HG03039 (cell line): ENCODE measurements around the gene DYTN.
"Not testable (repeated sequence)": the region's sequence is repeated elsewhere in the genome, so short reads cannot be mapped to it uniquely, and the experiment has no call there.

Source experiments
- ATAC-seq: cut with Tn5 transposase; IDR thresholded peaks from one replicate; pipeline ENCODE4 v1.9.1; 2021; ENCODE audit warnings: mild to moderate bottlenecking, moderate library complexity; ENCODE audit not compliant: unreplicated experiment

DYTN gene

GRCh38 chr2:206718296-206718695 is at the start of gene DYTN:
Gene DYTN (minus strand): TSS chr2:206718396. CDS start chr2:206718279, 117 bp downstream.
- no peak for ATAC-seq

GRCh38 chr2:206766057-206766930 is 48.1 kb upstream of the DYTN start:
- ATAC-seq = no peak

GRCh38 chr2:206765242-206766056 is 47.3 kb upstream of the DYTN start, which contains the start of the genes FASTKD2 and MDH1B:
Gene FASTKD2 (plus strand): TSS chr2:206765606. CDS start chr2:206766694, 1,088 bp downstream.
Gene MDH1B (minus strand): TSS chr2:206765328. CDS start chr2:206765271, 57 bp downstream.
- peak; percentile 92 for ATAC-seq

GRCh38 chr2:206764673-206765241 is 46.6 kb upstream of the DYTN start:
- ATAC-seq = no peak

- no peak for ATAC-seq
Measured at GRCh38 chr2:206756816-206757215, 38.6 kb upstream of the DYTN start.

- no peak for ATAC-seq
Measured at GRCh38 chr2:206740800-206741199, 22.6 kb upstream of the DYTN start.

GRCh38 chr2:206739271-206739670 is 21.1 kb upstream of the DYTN start:
- ATAC-seq = no peak

- ATAC-seq = no peak
Measured at GRCh38 chr2:206736935-206737334, 18.7 kb upstream of the DYTN start.

- no peak for ATAC-seq
Measured at GRCh38 chr2:206733341-206733740, 15.1 kb upstream of the DYTN start.

GRCh38 chr2:206728277-206729199 is 10.3 kb upstream of the DYTN start:
- no peak for ATAC-seq

GRCh38 chr2:206727287-206727686 is 9.1 kb upstream of the DYTN start:
- ATAC-seq = no peak

- ATAC-seq = no peak
Measured at GRCh38 chr2:206723288-206723687, 5.1 kb upstream of the DYTN start.

GRCh38 chr2:206721256-206721920 is 3.2 kb upstream of the DYTN start:
- ATAC-seq = peak; percentile 70

GRCh38 chr2:206716623-206717022 is 1.6 kb downstream of the DYTN start:
- no peak for ATAC-seq

- not testable (repeated sequence) for ATAC-seq
Measured at GRCh38 chr2:206715183-206715582, 3.0 kb downstream of the DYTN start.

GRCh38 chr2:206713746-206714145 is 4.5 kb downstream of the DYTN start:
- ATAC-seq = peak; percentile 82

- ATAC-seq = no peak
Measured at GRCh38 chr2:206708286-206708685, 9.9 kb downstream of the DYTN start.

GRCh38 chr2:206707164-206707701 is 11.0 kb downstream of the DYTN start:
- no peak for ATAC-seq

- no peak for ATAC-seq
Measured at GRCh38 chr2:206701952-206702605, 16.1 kb downstream of the DYTN start.
